ENCODE measurements around the gene TSSC4. TPM values are rescaled to one million over a fixed set of nuclear protein-coding genes. Genes with fewer than 3 reads are reported as not detected.

TSSC4 gene
- total RNA-seq, 1 experiment from 2014 or later: 60.9 TPM

DNA sequence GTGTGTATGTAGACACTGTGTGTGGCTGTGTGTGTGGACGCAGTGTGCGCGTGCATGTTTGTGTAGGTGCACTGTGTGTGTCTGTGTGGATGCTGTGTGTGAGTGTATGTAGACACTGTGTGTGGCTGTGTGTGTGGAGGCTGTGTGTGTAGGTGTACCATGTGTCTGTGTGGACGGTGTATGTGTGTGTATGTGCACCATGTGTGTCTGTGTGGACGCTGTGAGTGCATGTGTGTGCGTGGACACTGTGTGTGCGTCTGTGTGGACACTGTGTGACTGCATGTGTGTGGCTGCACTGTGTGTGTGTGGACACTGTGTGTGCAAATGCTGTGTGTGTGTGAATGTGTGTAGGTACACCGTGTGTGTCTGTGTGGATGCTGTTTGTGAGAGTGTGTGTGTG is 33.5 kb downstream of the TSSC4 start:
- intact Hi-C loops (cut with micrococcal nuclease; ENCODE audit: unreplicated experiment): no loop called here
- CTCF ChIA-PET: no interaction called here
- no peak overlapping the region for H3K4me3 Mint-ChIP-seq (ENCODE audit: unreplicated experiment)

DNA sequence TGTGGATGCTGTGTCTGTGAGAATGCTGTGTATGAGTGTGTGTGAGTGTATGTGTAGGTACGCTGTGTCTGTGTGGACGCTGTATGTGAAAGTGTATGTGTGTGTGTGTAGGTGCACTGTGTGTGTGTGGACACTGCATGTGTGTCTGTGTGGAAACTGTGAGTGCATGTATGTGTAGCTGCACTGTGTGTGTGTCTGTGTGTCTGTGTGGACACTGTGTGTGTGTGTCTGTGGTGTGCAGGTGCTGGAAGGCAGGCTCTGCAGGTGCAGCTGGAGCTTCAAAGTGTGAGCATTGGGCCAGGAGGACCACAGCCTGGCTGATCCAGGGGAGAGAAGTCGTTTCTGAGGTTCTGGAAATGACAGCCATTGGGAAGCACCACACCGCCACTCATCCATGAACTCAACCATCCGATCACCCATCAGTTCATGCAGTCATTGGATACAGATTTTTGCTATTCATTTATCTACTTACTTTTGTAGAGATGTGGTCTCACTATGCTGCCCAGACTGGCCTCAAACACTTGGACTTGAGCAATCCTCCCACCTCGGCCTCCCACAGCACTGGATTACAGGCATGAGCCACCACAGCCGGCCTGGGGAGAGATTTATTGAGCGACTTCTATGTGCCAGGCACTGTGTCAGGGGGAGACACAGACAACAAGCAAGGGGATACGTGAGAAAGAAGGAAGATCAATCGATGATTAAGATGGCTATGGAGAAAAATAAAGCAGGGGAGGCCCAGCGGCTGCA is 34.1 kb downstream of the TSSC4 start:
- Histone ChIP-seq H3K4me3 (ENCODE audit: low read depth, low read length) (no peak overlapping the region), H3K36me3 (ENCODE audit: control insufficient read depth, insufficient read depth, low read length) (no peaks in the 10 kb centered on the region), H3K9me3 (no peaks in the 10 kb centered on the region), H3K4me1 (no peaks in the 10 kb centered on the region), H3K27me3 (replicated peaks; ENCODE audit: control insufficient read depth, insufficient read depth, low read length) (no peaks in the 10 kb centered on the region)
- intact Hi-C loops (cut with micrococcal nuclease; ENCODE audit: unreplicated experiment): no loop called here
- H3K4me3 Mint-ChIP-seq (ENCODE audit: unreplicated experiment): no peak overlapping the region
- H3K36me3 Mint-ChIP-seq (ENCODE audit: insufficient read depth, unreplicated experiment): no peaks in the 10 kb centered on the region
- no peak overlapping the region for H3K27ac Mint-ChIP-seq (ENCODE audit: unreplicated experiment)
- TF ChIP-seq, protein P1, sequence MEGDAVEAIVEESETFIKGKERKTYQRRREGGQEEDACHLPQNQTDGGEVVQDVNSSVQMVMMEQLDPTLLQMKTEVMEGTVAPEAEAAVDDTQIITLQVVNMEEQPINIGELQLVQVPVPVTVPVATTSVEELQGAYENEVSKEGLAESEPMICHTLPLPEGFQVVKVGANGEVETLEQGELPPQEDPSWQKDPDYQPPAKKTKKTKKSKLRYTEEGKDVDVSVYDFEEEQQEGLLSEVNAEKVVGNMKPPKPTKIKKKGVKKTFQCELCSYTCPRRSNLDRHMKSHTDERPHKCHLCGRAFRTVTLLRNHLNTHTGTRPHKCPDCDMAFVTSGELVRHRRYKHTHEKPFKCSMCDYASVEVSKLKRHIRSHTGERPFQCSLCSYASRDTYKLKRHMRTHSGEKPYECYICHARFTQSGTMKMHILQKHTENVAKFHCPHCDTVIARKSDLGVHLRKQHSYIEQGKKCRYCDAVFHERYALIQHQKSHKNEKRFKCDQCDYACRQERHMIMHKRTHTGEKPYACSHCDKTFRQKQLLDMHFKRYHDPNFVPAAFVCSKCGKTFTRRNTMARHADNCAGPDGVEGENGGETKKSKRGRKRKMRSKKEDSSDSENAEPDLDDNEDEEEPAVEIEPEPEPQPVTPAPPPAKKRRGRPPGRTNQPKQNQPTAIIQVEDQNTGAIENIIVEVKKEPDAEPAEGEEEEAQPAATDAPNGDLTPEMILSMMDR (IDR thresholded peaks at IDR 0.05; ENCODE audit: insufficient read depth in 1 of 2, low read depth in 1 of 2, low read length in 1 of 2, severe bottlenecking in 1 of 2, unreplicated experiment in 1 of 2): no peak
- BruUV-seq (replicated peaks): no TSS peak
- H3K27me3 Mint-ChIP-seq (ENCODE audit: insufficient read depth, unreplicated experiment): peaks cover 6% of the 10 kb centered on the region
- CTCF ChIA-PET: no interaction called here
- H3K9me3 Mint-ChIP-seq (ENCODE audit: unreplicated experiment): no peaks in the 10 kb centered on the region
- DNase-seq: no peak
- H3K4me1 Mint-ChIP-seq (ENCODE audit: low read depth, unreplicated experiment): no peaks in the 10 kb centered on the region
- POLR2A ChIA-PET: no interaction called here

More for the DNA sequence above, 33.5 kb downstream of the TSSC4 start:
- POLR2A ChIA-PET: no interaction called here
- Histone ChIP-seq H3K4me1 (no peaks in the 10 kb centered on the region), H3K4me3 (ENCODE audit: low read depth, low read length) (no peak overlapping the region), H3K9me3 (no peaks in the 10 kb centered on the region), H3K36me3 (ENCODE audit: control insufficient read depth, insufficient read depth, low read length) (no peaks in the 10 kb centered on the region), H3K27me3 (replicated peaks; ENCODE audit: control insufficient read depth, insufficient read depth, low read length) (no peaks in the 10 kb centered on the region)
- BruUV-seq (replicated peaks): no TSS peak
- Mint-ChIP-seq H3K27ac (ENCODE audit: unreplicated experiment) (no peak overlapping the region), H3K4me1 (ENCODE audit: low read depth, unreplicated experiment) (no peaks in the 10 kb centered on the region), H3K9me3 (ENCODE audit: unreplicated experiment) (no peaks in the 10 kb centered on the region), H3K27me3 (ENCODE audit: insufficient read depth, unreplicated experiment) (peaks cover 5% of the 10 kb centered on the region), H3K36me3 (ENCODE audit: insufficient read depth, unreplicated experiment) (no peaks in the 10 kb centered on the region)
- DNase-seq: no peak
- TF ChIP-seq, protein P1 (IDR thresholded peaks at IDR 0.05; ENCODE audit: insufficient read depth in 1 of 2, low read depth in 1 of 2, low read length in 1 of 2, severe bottlenecking in 1 of 2, unreplicated experiment in 1 of 2): no peak

DNA sequence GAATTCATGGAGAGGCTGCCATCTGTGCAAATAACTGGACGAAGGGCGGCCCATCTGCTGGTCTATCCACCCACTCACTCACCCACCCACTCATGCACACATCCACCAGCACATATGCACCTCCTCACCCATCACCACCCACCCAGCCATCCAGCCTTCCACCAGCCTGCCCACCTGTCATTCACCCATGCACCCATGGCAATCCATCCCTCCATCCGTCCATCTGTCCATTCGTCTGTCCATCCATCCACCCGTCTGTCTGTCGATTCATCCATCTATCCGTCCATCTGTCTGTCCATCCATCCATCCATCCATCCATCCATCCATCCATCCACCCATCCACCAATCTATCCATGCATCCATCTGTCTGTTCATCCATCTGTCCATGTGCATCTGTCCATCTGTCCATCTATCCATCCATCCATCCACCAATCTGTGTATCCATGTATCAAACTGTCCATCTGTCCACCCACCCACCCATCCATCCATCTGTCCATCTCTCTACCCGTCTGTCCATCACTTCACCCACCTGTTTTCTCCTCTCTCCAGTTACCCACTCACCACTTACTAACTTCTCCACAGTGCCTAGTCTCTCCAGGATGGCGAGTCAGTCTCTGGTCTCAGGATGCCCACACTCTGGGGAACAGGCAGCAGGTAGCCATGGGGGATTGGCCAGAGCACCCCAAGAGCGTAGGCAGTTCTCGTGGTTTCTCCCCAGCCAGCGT is 34.9 kb downstream of the TSSC4 start:
- no peak overlapping the region for H3K4me3 ChIP-seq (ENCODE audit: low read depth, low read length)
- H3K27me3 ChIP-seq (replicated peaks; ENCODE audit: control insufficient read depth, insufficient read depth, low read length): no peaks in the 10 kb centered on the region
- no peaks in the 10 kb centered on the region for H3K36me3 ChIP-seq (ENCODE audit: control insufficient read depth, insufficient read depth, low read length)
- intact Hi-C loops (cut with micrococcal nuclease; ENCODE audit: unreplicated experiment): no loop called here
- H3K9me3 ChIP-seq: no peaks in the 10 kb centered on the region
- no peaks in the 10 kb centered on the region for H3K36me3 Mint-ChIP-seq (ENCODE audit: insufficient read depth, unreplicated experiment)
- peaks cover 6% of the 10 kb centered on the region for H3K27me3 Mint-ChIP-seq (ENCODE audit: insufficient read depth, unreplicated experiment)
- TF ChIP-seq, protein P1 (IDR thresholded peaks at IDR 0.05; ENCODE audit: insufficient read depth in 1 of 2, low read depth in 1 of 2, low read length in 1 of 2, severe bottlenecking in 1 of 2, unreplicated experiment in 1 of 2): no peak
- no TSS peak for BruUV-seq (replicated peaks)
- no peak overlapping the region for H3K4me3 Mint-ChIP-seq (ENCODE audit: unreplicated experiment)
- no peaks in the 10 kb centered on the region for H3K4me1 ChIP-seq
- ChIA-PET CTCF (no interaction called here), POLR2A (no interaction called here)
- DNase-seq: no peak
- H3K27ac Mint-ChIP-seq (ENCODE audit: unreplicated experiment): no peak overlapping the region
- H3K9me3 Mint-ChIP-seq (ENCODE audit: unreplicated experiment): no peaks in the 10 kb centered on the region
- H3K4me1 Mint-ChIP-seq (ENCODE audit: low read depth, unreplicated experiment): no peaks in the 10 kb centered on the region
